Adrenal gland (tissue), 12 donors: ENCODE results near the gene HM13. TPM values are rescaled to one million over a fixed set of nuclear protein-coding genes. Genes with fewer than 3 reads are reported as not detected.
A peak's percentile ranks its signal among the peaks of the same experiment; 100 is the strongest.
"Not testable (repeated sequence)": the region's sequence is repeated elsewhere in the genome, so short reads cannot be mapped to it uniquely, and the experiment has no call there.

ENCODE experiments used
- DNase-seq, 7 donors: peaks; one replicate each; pipeline ENCODE4 v3.0.0-alpha.2; 2019 to 2020
- H3K27ac ChIP-seq, 5 donors: fragments of 200-600 bp; sonication (generic) in 4 of 5; 1 replicate in 3 of 5; 2 replicates in 2 of 5; pipeline versions ENCODE4 v1.5.1 to v1.8.0; 2016 to 2020; ENCODE audit warnings: mild to moderate bottlenecking in 1 of 5
- H3K27me3 ChIP-seq: fragments of 200-600 bp; 2 replicates; pipeline ENCODE4 v1.8.0; 2021
- H3K36me3 ChIP-seq, 2 donors: fragments of 200-600 bp; replicated peaks in 1 of 2; 1 replicate in 1 of 2; 2 replicates in 1 of 2; pipeline versions ENCODE4 v1.5.1 to v1.8.0; 2018 to 2022
- H3K4me1 ChIP-seq, 2 donors: fragments of 200-600 bp; replicated peaks in 1 of 2; 1 replicate in 1 of 2; 2 replicates in 1 of 2; pipeline versions ENCODE4 v1.5.1 to v1.8.0; 2018 to 2021
- H3K4me3 ChIP-seq, 4 donors: fragments of 200-600 bp; sonication (generic) in 3 of 4; one replicate each; pipeline ENCODE4 v1.5.1; 2016 to 2018
- H3K9me3 ChIP-seq, 3 donors: fragments of 200-600 bp; sonication (generic) in 1 of 3; replicated peaks in 1 of 3; 1 replicate in 2 of 3; 2 replicates in 1 of 3; pipeline versions ENCODE4 v1.5.1 to v1.8.0; 2016 to 2021
- POLR2A ChIP-seq, 2 donors: fragments of 450-650 bp; IDR thresholded peaks; one replicate each; pipeline ENCODE4 v1.6.1; 2017; ENCODE audit warnings: antibody characterized with exemption in 2 of 2, mild to moderate bottlenecking in 2 of 2, moderate library complexity in 1 of 2
- whole genome bisulfite sequencing, 4 donors: extraction: QIAGEN DNeasy Blood & Tissue Kit in 2 of 4; methylation state at CpG; one replicate each; pipeline versions ENCODE4 v1.1.5 to v1.1.7; 2013 to 2017; 5-methylcytosine and 5-hydroxymethylcytosine counted together
- intact Hi-C, 2 donors: fragments of 100-400 bp; cut with DNase I; formaldehyde crosslinking; loops; one replicate each; pipeline versions ENCODE4 v1.14.1 to v1.15.0; 2022 to 2023
- polyA plus RNA-seq, 3 donors: library from polyadenylated mRNA; stranded (reverse); fragments of 200-250 nt in 2 of 3; fragments of 350-450 nt in 1 of 3; fragmentation: Illumina TruSeq in 1 of 3; extraction: RNeasy Lipid Tissue Mini Kit (QIAGEN cat#74804) in 1 of 3; gene quantifications; one replicate each; pipeline ENCODE4 v1.2.3, GENCODE V29; 2013 to 2014
- total RNA-seq, 9 donors: library from RNA; depleted of rRNA in 4 of 9; stranded (reverse); fragments of >200 nt in 4 of 9; fragments of 120-200 nt in 1 of 9; fragmentation: NEBNext Ultra II Directional in 1 of 9; extraction: Animal tissue kit (Norgen Biotek cat#: 25700) in 1 of 9; gene quantifications; one replicate each; pipeline versions ENCODE4 v1.1.0 to v1.2.4, GENCODE V29; 2013 to 2023
- TF ChIP-seq, protein P1 (sequence below), 6 experiments: fragments of 450-650 bp in 4 of 6; fragments of 200-600 bp in 2 of 6; sonication (generic) in 1 of 6; IDR thresholded peaks; 1 replicate in 5 of 6; 2 replicates in 1 of 6; pipeline versions ENCODE4 v1.5.1 to v1.8.0; 2016 to 2021; ENCODE audit warnings: antibody characterized with exemption in 6 of 6, mild to moderate bottlenecking in 2 of 6, moderate library complexity in 1 of 6
- donor health status: healthy with polysubstance abuse.
- donor health status: Bipolar disorder and iron deficiency.
- donor health status: DM: yes; HTN: yes; CAD: no.
- donor health status: DM: no; HTN: no; CAD: no.
- donor health status: DM: no; HTN: no; CAD: no.
- donor health status: DM: yes; HTN: yes; CAD: no.

Gene HM13
- total and polyA plus RNA-seq, 12 donors: 48.5 to 356 (median 157) TPM

DNA sequence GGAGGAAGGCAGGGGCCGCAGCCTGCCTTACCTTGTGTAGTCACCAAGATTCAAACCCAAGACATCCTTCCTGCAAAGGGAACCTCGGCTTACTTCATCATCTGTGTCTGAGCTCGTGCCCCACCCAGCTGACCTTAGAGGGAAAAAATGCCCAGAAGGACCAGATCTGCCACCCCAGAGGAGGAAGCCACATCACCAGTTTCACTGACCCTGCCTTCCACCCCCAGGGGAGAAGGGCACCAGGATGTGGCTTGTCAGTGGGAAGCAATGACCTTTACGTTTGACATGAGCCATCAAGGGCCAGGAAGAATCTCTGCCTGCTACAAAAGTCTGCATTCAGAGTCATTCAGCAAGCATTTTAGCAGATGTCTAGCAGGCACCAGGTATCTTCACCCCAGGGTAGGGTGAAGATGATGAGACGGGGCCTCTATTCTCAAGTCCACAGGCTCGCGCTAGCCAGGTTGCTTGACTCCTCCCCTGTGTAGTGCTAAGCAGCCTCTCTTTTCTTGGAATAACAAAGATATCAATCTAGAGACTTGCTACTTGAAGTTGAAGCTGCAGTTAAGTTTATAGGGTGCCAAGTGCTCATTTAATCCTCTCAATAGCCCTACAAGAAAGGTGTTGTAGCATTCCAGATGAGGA is 28.1 kb downstream of the HM13 start:
- intact Hi-C loops: no loop called here
- peaks cover 9 to 16% of the 10 kb centered on the region in 2 donors for H3K4me1 ChIP-seq
- H3K27ac ChIP-seq: peak overlapping the region in 2 of 5 donors; percentile 55 to 80
- H3K9me3 ChIP-seq: no peaks in the 10 kb centered on the region
- no peak for DNase-seq
- H3K4me3 ChIP-seq: no peak overlapping the region
- TF ChIP-seq, protein P1, sequence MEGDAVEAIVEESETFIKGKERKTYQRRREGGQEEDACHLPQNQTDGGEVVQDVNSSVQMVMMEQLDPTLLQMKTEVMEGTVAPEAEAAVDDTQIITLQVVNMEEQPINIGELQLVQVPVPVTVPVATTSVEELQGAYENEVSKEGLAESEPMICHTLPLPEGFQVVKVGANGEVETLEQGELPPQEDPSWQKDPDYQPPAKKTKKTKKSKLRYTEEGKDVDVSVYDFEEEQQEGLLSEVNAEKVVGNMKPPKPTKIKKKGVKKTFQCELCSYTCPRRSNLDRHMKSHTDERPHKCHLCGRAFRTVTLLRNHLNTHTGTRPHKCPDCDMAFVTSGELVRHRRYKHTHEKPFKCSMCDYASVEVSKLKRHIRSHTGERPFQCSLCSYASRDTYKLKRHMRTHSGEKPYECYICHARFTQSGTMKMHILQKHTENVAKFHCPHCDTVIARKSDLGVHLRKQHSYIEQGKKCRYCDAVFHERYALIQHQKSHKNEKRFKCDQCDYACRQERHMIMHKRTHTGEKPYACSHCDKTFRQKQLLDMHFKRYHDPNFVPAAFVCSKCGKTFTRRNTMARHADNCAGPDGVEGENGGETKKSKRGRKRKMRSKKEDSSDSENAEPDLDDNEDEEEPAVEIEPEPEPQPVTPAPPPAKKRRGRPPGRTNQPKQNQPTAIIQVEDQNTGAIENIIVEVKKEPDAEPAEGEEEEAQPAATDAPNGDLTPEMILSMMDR (IDR thresholded peaks at IDR 0.05): no peak
- TF ChIP-seq POLR2A (IDR thresholded peaks at IDR 0.05): no peak
- WGBS, 4 donors: 71 to 100% (median 79%) methylated on average over 3 to 7 of the region's 7 CpGs
- peaks cover 0 to 50% of the 10 kb centered on the region in 2 donors for H3K36me3 ChIP-seq
- no peaks in the 10 kb centered on the region for H3K27me3 ChIP-seq

- no peak for DNase-seq
- intact Hi-C loops: no loop called here
- H3K4me1 ChIP-seq: peaks cover 9 to 16% of the 10 kb centered on the region in 2 donors
- no peak overlapping the region for H3K4me3 ChIP-seq
- no peaks in the 10 kb centered on the region for H3K27me3 ChIP-seq
- peaks cover 0 to 44% of the 10 kb centered on the region in 2 donors for H3K36me3 ChIP-seq
- H3K27ac ChIP-seq: peak overlapping the region in 2 of 5 donors; percentile 55 to 80
- no peaks in the 10 kb centered on the region for H3K9me3 ChIP-seq
- TF ChIP-seq, protein P1 (IDR thresholded peaks at IDR 0.05): no peak
- TF ChIP-seq POLR2A (IDR thresholded peaks at IDR 0.05): no peak
- WGBS, 4 donors: 97 to 100% (median 98%) methylated on average over 7 to 8 of the region's 8 CpGs
Measured at GRCh38 chr20:31542963-31543362, 28.7 kb downstream of the HM13 start.

DNA sequence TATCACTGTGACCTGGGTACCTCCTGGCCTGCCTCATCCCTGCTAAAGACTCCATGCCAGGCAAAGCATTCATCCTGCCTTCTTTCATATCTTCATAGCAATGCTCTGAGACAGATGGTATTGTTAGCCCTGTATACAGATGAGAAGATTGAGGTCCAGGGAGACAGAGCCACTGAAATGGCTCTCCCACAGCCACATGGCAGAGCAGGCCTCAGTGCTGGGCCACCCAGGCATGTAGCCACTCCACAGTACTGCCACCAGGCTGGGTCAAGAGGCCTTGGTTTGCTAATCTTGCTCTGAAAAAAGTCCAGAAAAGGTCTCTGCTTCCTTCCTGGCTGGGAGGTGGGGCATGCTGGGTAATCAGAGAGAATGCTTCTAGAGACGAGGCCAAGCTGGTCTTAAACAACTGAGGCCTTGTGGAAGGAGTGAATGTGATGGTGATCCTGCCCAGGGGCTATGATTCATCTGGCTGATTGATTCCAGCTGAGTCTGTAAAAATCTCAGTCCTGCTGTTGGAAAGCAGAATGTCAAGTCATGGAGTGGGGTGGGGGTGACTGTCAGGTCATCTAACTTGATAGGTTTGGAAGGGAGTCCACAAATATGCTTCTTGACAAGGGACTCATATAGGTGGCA is 29.8 kb downstream of the HM13 start:
- Histone ChIP-seq H3K4me3 (no peak overlapping the region), H3K27ac (peak overlapping the region in 4 of 5 donors; percentile 2 to 87 (median 80)), H3K4me1 (peaks cover 12 to 23% of the 10 kb centered on the region in 2 donors), H3K9me3 (no peaks in the 10 kb centered on the region), H3K36me3 (peaks cover 0 to 40% of the 10 kb centered on the region in 2 donors), H3K27me3 (no peaks in the 10 kb centered on the region)
- peak; percentile 48 to 84 (median 71) for DNase-seq
- peak in 1 of 2 donors; percentile 37 for TF ChIP-seq POLR2A (IDR thresholded peaks at IDR 0.05)
- TF ChIP-seq, protein P1 (IDR thresholded peaks at IDR 0.05): peak in 1 of 6 experiments; percentile 6
- intact Hi-C loops: no loop called here
- 10 to 33% (median 22%) methylated on average over 1 of the region's 1 CpG for WGBS, 4 donors

- no peak for TF ChIP-seq POLR2A (IDR thresholded peaks at IDR 0.05)
- TF ChIP-seq, protein P1 (IDR thresholded peaks at IDR 0.05): no peak
- peak overlapping the region in 4 of 5 donors; percentile 2 to 87 (median 80) for H3K27ac ChIP-seq
Measured at GRCh38 chr20:31544600-31544999, 30.4 kb downstream of the HM13 start.

DNA sequence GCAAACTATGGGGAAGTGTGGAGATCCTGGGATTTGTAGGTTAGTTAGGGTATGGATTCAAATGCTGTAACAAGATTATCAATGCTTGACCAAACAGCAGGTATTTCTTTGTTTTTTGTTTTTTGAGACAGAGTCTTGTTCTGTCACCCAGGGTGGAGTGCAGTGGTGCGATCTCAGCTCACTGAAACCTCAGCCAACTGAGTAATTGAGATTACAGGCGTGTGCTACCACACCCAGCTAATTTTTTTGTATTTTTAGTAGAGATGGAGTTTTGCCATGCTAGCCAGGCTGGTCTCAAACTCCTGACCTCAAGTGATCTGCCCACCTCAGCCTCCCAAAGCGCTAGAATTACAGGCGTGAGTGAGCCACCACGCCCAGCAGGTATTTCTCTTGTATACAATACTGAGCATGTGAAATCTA is 31.4 kb downstream of the HM13 start:
- 90 to 97% (median 96%) methylated on average over 5 of the region's 5 CpGs for WGBS, 4 donors
- H3K4me1 ChIP-seq: peaks cover 12 to 23% of the 10 kb centered on the region in 2 donors
- H3K36me3 ChIP-seq: peaks cover 0 to 40% of the 10 kb centered on the region in 2 donors
- peak overlapping the region in 2 of 5 donors; percentile 80 for H3K27ac ChIP-seq
- H3K27me3 ChIP-seq, DNase-seq, H3K9me3 ChIP-seq, H3K4me3 ChIP-seq, intact Hi-C loops: not testable (repeated sequence)

More at GRCh38 chr20:31544600-31544999, 30.4 kb downstream of the HM13 start:
- Histone ChIP-seq H3K9me3 (no peaks in the 10 kb centered on the region), H3K4me3 (no peak overlapping the region), H3K4me1 (peaks cover 12 to 23% of the 10 kb centered on the region in 2 donors), H3K27me3 (no peaks in the 10 kb centered on the region), H3K36me3 (peaks cover 0 to 40% of the 10 kb centered on the region in 2 donors)
- DNase-seq: no peak
- 82 to 86% (median 84%) methylated on average over 2 of the region's 2 CpGs for WGBS, 4 donors
- intact Hi-C loops: no loop called here
